K562 (cell line): Measurements from ENCODE around the gene KLHL29. TPM values are rescaled to one million over a fixed set of nuclear protein-coding genes. Genes with fewer than 3 reads are reported as not detected.

ENCODE experiments used
- ATAC-seq: fragments of 200-7000 bp; cut with Tn5 transposase; 3 replicates; pipeline ENCODE4 v1.9.1; 2020; ENCODE audit warnings: moderate library complexity
- BruUV-seq: library from RNA; stranded (reverse); fragments of 400-500 nt; replicated peaks from 2 replicates; lab custom pipeline; 2021; lab: Mats Ljungman, UMichigan
- CTCF ChIA-PET: fragments of 300-600 bp; formaldehyde crosslinking; extraction: SDS; loops from one replicate; lab custom pipeline; 2021; ENCODE audit warnings: low intra/inter-chr PET ratio; lab: Yijun Ruan, JAX
- POLR2A ChIA-PET: fragments of 300-600, 350-650 bp; sonication (Branson Sonifier 250); formaldehyde crosslinking; extraction: SDS; loops from one replicate; lab custom pipeline; 2021; ENCODE audit warnings: antibody characterized with exemption, inconsistent platforms; lab: Yijun Ruan, JAX
- DNase-seq, 4 experiments: peaks; one replicate each; pipeline versions ENCODE4 v3.0.0 to v3.0.0-alpha.2; 2011 to 2018; ENCODE audit warnings: low spot score in 3 of 4, mixed read lengths in 3 of 4; ENCODE audit errors: extremely low read depth in 1 of 4
- FAIRE-seq: peaks from 2 replicates; lab custom pipeline; 2011; peaks lifted over from hg19 to GRCh38; lab: Jason Lieb, UNC
- H2AFZ ChIP-seq: 2 replicates; pipeline ENCODE4 v1.6.0; 2011; ENCODE audit warnings: low read depth, low read length, control low read depth, inconsistent platforms
- H3K27ac ChIP-seq: fragments of 200-600 bp; 3 replicates; pipeline ENCODE4 v1.8.0; 2011; ENCODE audit warnings: low read depth, mild to moderate bottlenecking, control low read depth, inconsistent platforms, low read length, moderate library complexity, mixed read lengths; ENCODE audit errors: extremely low read depth
- H3K27me3 ChIP-seq, 2 experiments: fragments of 300-600 bp in 1 of 2; 2 replicates in 1 of 2; 3 replicates in 1 of 2; pipeline versions ENCODE4 v1.6.0 to v1.8.0; 2011; ENCODE audit warnings: inconsistent platforms in 2 of 2, low read length in 2 of 2, mild to moderate bottlenecking in 1 of 2, mixed read lengths in 1 of 2, moderate library complexity in 1 of 2; ENCODE audit not compliant: control insufficient read depth in 2 of 2, insufficient read depth in 2 of 2
- H3K36me3 ChIP-seq: fragments of 300-600 bp; 3 replicates; pipeline ENCODE4 v1.8.0; 2011; ENCODE audit warnings: mild to moderate bottlenecking, low read length, inconsistent platforms; ENCODE audit not compliant: control insufficient read depth, insufficient read depth
- H3K4me1 ChIP-seq, 2 experiments: fragments of 200-600 bp in 1 of 2; replicated peaks in 1 of 2; 2 replicates in 1 of 2; 3 replicates in 1 of 2; pipeline versions ENCODE4 v1.5.1 to v1.8.0; 2011; ENCODE audit warnings: inconsistent platforms in 2 of 2, low read length in 2 of 2, mild to moderate bottlenecking in 1 of 2, mixed read lengths in 1 of 2, moderate library complexity in 1 of 2; ENCODE audit not compliant: control insufficient read depth in 2 of 2, insufficient read depth in 2 of 2
- H3K4me2 ChIP-seq: 2 replicates; pipeline ENCODE4 v1.6.1; 2011; ENCODE audit warnings: low read length, control low read depth, inconsistent platforms, mixed read lengths; ENCODE audit not compliant: insufficient read depth
- H3K4me3 ChIP-seq: fragments of 200-600 bp; sonication (generic), shearing (Covaris generic); 2 replicates; pipeline ENCODE4 v1.5.1; 2016; ENCODE audit warnings: control low read depth, inconsistent platforms
- H3K79me2 ChIP-seq: fragments of 200-600 bp; 3 replicates; pipeline ENCODE4 v1.8.0; 2011; ENCODE audit warnings: low read length, inconsistent platforms; ENCODE audit not compliant: control insufficient read depth, insufficient read depth
- H3K9ac ChIP-seq, 2 experiments: 2 replicates each; pipeline versions ENCODE4 v1.6.0 to v1.6.1; 2011; ENCODE audit warnings: low read depth in 2 of 2, low read length in 2 of 2, control low read depth in 1 of 2, inconsistent platforms in 1 of 2, mild to moderate bottlenecking in 1 of 2, mixed read lengths in 1 of 2; ENCODE audit not compliant: insufficient read depth in 1 of 2
- H3K9me1 ChIP-seq: one replicate; pipeline ENCODE4 v1.6.0; 2011; ENCODE audit warnings: inconsistent platforms, mild to moderate bottlenecking, low read length, moderate library complexity; ENCODE audit not compliant: control insufficient read depth, insufficient read depth
- H3K9me3 ChIP-seq: replicated peaks from 2 replicates; pipeline ENCODE4 v1.5.1; 2011; ENCODE audit warnings: low read depth, low read length, inconsistent platforms; ENCODE audit not compliant: control insufficient read depth, insufficient read depth
- H4K20me1 ChIP-seq: replicated peaks from 2 replicates; pipeline ENCODE4 v1.6.1; 2011; ENCODE audit warnings: low read length, inconsistent platforms, mixed read lengths; ENCODE audit not compliant: control insufficient read depth, insufficient read depth
- EP400 ChIP-seq: fragments of 450-650 bp; IDR thresholded peaks from 2 replicates; pipeline ENCODE4 v1.6.1; 2017; ENCODE audit warnings: antibody characterized with exemption, mild to moderate bottlenecking, moderate library complexity
- FOXJ2 ChIP-seq: fragments of 200-800 bp; sonication (Bioruptor generic); IDR thresholded peaks from 2 replicates; pipeline ENCODE4 v1.6.1; 2016; ENCODE audit warnings: missing genetic modification characterization, missing compliant biosample characterization
- KAT8 ChIP-seq: fragments of 450-650 bp; IDR thresholded peaks from 2 replicates; pipeline ENCODE4 v1.6.1; 2016; ENCODE audit warnings: low read depth, mild to moderate bottlenecking
- PRPF4 ChIP-seq: fragments of 200-400 bp; formaldehyde crosslinking; IDR thresholded peaks from one replicate; pipeline ENCODE4 v1.6.1; 2017; ENCODE audit warnings: low read length, low read depth, mild to moderate bottlenecking; ENCODE audit not compliant: insufficient read depth, poor library complexity, severe bottlenecking
- RAD51 ChIP-seq: fragments of 450-650 bp; IDR thresholded peaks from 2 replicates; pipeline ENCODE4 v1.7.1; 2016; ENCODE audit warnings: low read depth, mild to moderate bottlenecking, borderline replicate concordance
- SMARCC2 ChIP-seq: fragments of 450-650 bp; IDR thresholded peaks from 2 replicates; pipeline ENCODE4 v1.6.1; 2017; ENCODE audit warnings: antibody characterized with exemption, moderate library complexity, mild to moderate bottlenecking, low read depth
- ZNF134 ChIP-seq: fragments of 250-450 bp; sonication (Bioruptor Pico); conservative IDR thresholded peaks from 2 replicates; pipeline ENCODE4 v1.4.0; 2020
- WGBS: fragments of 100-300 bp; shearing (Covaris generic); methylation state at CpG from one replicate; pipeline ENCODE4 v1.1.6; 2016; ENCODE audit warnings: low coverage, mixed read lengths; ENCODE audit not compliant: insufficient coverage; ENCODE audit errors: missing lambda C conversion rate; 5-methylcytosine and 5-hydroxymethylcytosine counted together
- in situ Hi-C: fragments of 300-500 bp; cut with MboI; formaldehyde crosslinking; loops from 4 replicates; pipeline ENCODE4 v1.15.0; 2018; ENCODE audit warnings: inconsistent platforms, mixed read lengths
- intact Hi-C: fragments of 100-400 bp; cut with micrococcal nuclease; formaldehyde crosslinking; loops from 2 replicates; pipeline ENCODE4 v1.14.2; 2022
- polyA plus RNA-seq, 8 experiments: library from polyadenylated mRNA; depleted of rRNA in 4 of 8; stranded (reverse) in 5 of 8; unstranded in 3 of 8; fragments of >200 nt; fragmentation: Nextera tagmentation in 2 of 8; fragmentation: Illumina TruSeq in 1 of 8; extraction: Ambion mirVana in 2 of 8; extraction: Trizol in 1 of 8; gene quantifications; 2 replicates each; pipeline versions ENCODE4 v1.2.1 to v1.2.3, GENCODE V29; 2011 to 2014; ENCODE audit warnings: inconsistent platforms in 1 of 8, missing spikeins in 1 of 8
- total RNA-seq, 7 experiments: library from RNA; depleted of rRNA in 6 of 7; stranded (reverse); fragments of >200 nt in 6 of 7; fragmentation: Illumina TruSeq in 2 of 7; extraction: Trizol in 2 of 7; gene quantifications; 2 replicates each; pipeline versions ENCODE4 v1.2.1 to v1.2.3, GENCODE V29; 2011 to 2021; ENCODE audit warnings: low replicate concordance in 1 of 7

KLHL29 gene
- total and polyA plus RNA-seq, 9 of the 15 experiments (the other 6 are each of a cell fraction or from before 2014, with no cell fraction given) = 0.03 to 0.31 (median 0.08) TPM; not detected in 1

DNA sequence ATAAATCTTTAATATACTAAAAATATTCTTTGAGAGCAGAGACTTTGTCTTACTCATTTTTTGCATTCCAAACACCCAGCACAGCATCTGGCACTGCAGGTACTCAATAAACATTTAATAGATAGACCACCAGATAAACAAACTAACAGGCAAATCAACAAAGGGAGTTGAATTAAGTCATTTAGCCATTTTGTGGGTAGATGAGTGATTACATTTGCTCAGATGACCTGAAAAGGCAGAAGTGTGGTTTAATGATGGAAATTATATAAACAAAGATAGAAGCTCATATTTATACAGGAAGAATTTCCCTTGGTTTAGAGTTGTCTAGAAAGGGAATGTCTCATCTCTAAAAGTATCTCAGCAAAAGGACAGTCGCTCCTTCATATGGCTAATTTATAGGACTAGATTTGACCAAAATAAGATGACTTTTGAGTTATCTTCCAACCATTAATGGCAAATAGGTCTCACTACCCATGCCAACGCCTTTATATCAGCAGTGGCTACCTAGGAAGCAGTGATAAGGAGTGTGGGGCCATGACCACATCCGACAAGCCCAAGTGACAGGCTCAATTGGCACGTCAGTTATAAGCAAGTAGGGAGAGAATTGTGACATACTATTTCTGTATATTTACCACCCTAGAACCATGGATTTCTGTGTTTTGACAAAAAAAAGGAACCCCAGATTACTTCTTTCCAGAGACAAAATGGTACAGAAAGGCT, 368.5 kb downstream of the KLHL29 start:
- FAIRE-seq = no peak
- in situ Hi-C loops = no loop called here
- H3K4me3 ChIP-seq = no peak overlapping the region
- CTCF ChIA-PET = no interaction called here
- POLR2A ChIA-PET = no interaction called here
- H3K27ac ChIP-seq = no peak overlapping the region
- peaks cover 0 to 2% of the 10 kb centered on the region in 2 experiments; a peak in 1 of 5 replicates for H3K4me1 ChIP-seq
- BruUV-seq = no TSS peak
- no peak for ATAC-seq
- no peak for DNase-seq
- no peak overlapping the region for H3K4me2 ChIP-seq
- no peaks in the 10 kb centered on the region for H3K27me3 ChIP-seq
- H3K79me2 ChIP-seq = no peaks in the 10 kb centered on the region
- no peaks in the 10 kb centered on the region for H3K9me1 ChIP-seq
- H3K36me3 ChIP-seq = peaks cover 39% of the 10 kb centered on the region
- H2AFZ ChIP-seq = no peak overlapping the region
- intact Hi-C loops = no loop called here
- H3K9ac ChIP-seq = no peak overlapping the region
- WGBS = 69% methylated on average over 4 of the region's 4 CpGs
- TF ChIP-seq PRPF4 (no peak), RAD51 (no peak)
- H4K20me1 ChIP-seq = no peaks in the 10 kb centered on the region
- H3K9me3 ChIP-seq = no peaks in the 10 kb centered on the region

DNA sequence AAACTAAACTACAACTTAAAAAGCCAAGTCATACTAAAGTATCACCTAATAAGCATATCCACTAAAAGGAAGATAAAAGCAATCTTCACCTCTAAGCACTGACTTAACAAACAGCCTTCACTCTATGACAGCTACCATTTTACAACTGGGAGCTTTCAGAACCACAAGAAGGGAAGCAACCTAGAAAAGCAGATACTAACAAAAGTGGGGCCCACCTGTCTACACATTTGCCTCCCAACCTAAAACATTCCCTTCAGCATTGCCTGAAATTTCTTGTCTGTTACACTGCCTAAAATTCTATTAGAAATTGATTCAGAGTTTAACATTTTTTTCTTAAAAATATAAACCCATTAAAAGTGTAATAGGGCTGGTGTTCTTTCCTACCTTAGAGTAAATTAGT, 370.0 kb downstream of the KLHL29 start:
- FAIRE-seq = no peak
- no TSS peak for BruUV-seq

More for the DNA sequence above, 370.0 kb downstream of the KLHL29 start:
- H3K9me1 ChIP-seq = no peaks in the 10 kb centered on the region
- H3K4me3 ChIP-seq = no peak overlapping the region
- in situ Hi-C loops (no loop called here), intact Hi-C loops (no loop called here)
- ATAC-seq (no peak), DNase-seq (no peak)
- H3K27ac ChIP-seq = no peak overlapping the region
- no peaks in the 10 kb centered on the region for H3K9me3 ChIP-seq
- no peak overlapping the region for H3K4me2 ChIP-seq
- H4K20me1 ChIP-seq = no peaks in the 10 kb centered on the region
- H3K79me2 ChIP-seq = no peaks in the 10 kb centered on the region
- no peaks in the 10 kb centered on the region for H3K27me3 ChIP-seq
- H3K9ac ChIP-seq = no peak overlapping the region
- ChIA-PET CTCF (no interaction called here), POLR2A (interaction anchor here (0.7 kb wide), 1 partner anchor 37 kb away, joined by 4 read pairs; no protein-coding TSS in a partner anchor)
- H3K36me3 ChIP-seq = peaks cover 38% of the 10 kb centered on the region
- TF ChIP-seq KAT8 = no peak
- TF ChIP-seq FOXJ2 (tag) = no peak
- TF ChIP-seq ZNF134 (CRISPR knock-in tag) = no peak
- no peak for TF ChIP-seq EP400
- TF ChIP-seq SMARCC2 = no peak
- H3K4me1 ChIP-seq = peaks cover 0 to 2% of the 10 kb centered on the region in 2 experiments; a peak in 1 of 5 replicates
- H2AFZ ChIP-seq = no peak overlapping the region
